Skeletal muscle cell (primary cell): ENCODE results near the gene CCDC28A.
"Not testable (repeated sequence)": the region's sequence is repeated elsewhere in the genome, so short reads cannot be mapped to it uniquely, and the experiment has no call there.

Source experiments
- DNase-seq: peaks from one replicate; pipeline ENCODE4 v3.0.0-alpha.2; 2010; ENCODE audit warnings: low read depth
- H3K4me3 ChIP-seq: 2 replicates; pipeline ENCODE4 v1.5.1; 2011; ENCODE audit warnings: low read depth, mild to moderate bottlenecking, control low read depth, low read length, moderate library complexity

CCDC28A gene

GRCh38 chr6:138773177-138774091 lies at the start of gene CCDC28A:
TSS of gene CCDC28A (plus strand) at chr6:138773769. CDS start at chr6:138776121, 2,352 bp downstream.
- H3K4me3 ChIP-seq: peak within 1 kb of the TSS; percentile 83
- peak; percentile 81 for DNase-seq

DNA sequence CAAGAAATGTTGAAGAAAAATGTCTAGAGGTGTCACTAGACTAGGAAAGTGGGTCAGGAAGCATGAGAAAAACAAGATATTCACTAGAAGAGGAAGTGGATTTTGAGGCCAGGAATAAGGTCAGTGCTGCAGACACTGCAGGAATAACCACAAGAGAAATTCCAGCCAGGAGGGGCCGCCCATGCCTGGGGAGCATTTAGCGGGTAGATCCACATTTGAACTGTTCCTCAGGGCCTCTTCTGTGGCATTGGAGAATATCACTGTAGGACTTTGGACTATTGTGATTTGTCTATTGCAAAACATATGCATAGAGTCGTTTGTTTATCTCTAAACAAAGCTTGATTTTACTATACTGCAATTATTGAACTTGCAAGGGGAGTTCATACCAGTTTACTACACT lies 49.6 kb upstream of the CCDC28A start:
- no peak overlapping the region for H3K4me3 ChIP-seq
- peak; percentile 26 for DNase-seq

GRCh38 chr6:138726066-138726756 lies 47.4 kb upstream of the CCDC28A start:
- H3K4me3 ChIP-seq: no peak overlapping the region
- DNase-seq: no peak

- H3K4me3 ChIP-seq: no peak overlapping the region
- no peak for DNase-seq
These were observed 46.8 kb upstream of the CCDC28A start for GRCh38 chr6:138726757-138727097.

DNA sequence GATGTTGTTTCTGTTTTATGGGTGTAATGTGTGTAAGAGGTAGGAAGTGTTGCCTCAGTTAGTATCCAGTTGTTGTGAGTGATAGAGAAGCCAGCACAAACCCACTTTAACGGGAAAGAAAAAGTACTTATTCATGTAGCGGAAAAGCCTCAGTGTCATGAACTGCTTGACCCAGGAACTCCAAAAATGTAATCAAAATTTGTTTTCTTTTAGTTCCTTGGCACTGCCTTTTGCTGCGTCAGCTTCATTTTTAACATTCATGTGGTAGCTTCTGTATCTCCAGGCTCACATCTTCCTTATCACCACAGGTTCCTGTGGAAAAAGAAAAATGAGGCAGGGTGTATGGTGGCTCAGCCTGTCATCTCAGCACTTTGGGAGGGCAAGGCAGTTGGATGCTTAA lies 46.4 kb upstream of the CCDC28A start:
- no peak overlapping the region for H3K4me3 ChIP-seq
- no peak for DNase-seq

GRCh38 chr6:138728662-138729061 lies 44.9 kb upstream of the CCDC28A start:
- DNase-seq: no peak
- H3K4me3 ChIP-seq: no peak overlapping the region

DNA sequence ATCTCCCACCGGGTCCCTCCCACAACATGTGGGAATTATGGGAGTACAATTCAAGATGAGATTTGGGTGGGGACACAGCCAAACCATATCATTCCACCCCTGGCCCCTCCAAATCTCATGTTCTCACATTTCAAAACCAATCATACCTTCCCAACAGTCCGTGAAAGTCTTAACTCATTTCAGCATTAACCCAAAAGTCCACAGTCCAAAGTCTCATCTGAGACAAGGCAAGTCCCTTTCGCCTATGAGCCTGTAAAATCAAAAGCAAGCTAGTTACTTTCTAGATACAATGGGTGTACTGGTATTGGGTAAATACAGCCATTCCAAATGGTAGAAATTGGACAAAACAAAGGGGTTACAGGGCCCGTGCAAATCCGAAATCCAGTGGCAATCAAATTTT lies 43.5 kb upstream of the CCDC28A start:
- H3K4me3 ChIP-seq, DNase-seq: not testable (repeated sequence)

GRCh38 chr6:138734585-138734984 lies 39.0 kb upstream of the CCDC28A start:
- DNase-seq: no peak

DNA sequence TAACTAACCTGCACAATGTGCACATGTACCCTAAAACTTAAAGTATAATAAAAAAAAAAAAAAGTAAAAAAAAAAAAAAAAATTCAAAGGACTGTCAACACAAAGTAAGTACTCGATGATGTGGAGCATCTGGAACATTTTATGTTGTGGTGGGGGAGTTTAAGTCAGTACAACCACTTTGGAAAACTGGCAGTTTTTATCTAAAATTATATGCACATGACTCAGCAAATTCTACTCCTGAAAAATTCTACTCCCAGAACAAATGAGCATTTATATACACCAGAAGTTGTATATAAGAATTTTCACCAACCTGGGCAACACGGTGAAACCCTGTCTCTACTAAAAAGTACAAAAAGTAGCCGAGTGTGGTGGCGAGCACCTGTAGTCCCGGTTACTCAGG lies 36.9 kb upstream of the CCDC28A start:
- no peak for DNase-seq
- H3K4me3 ChIP-seq: no peak overlapping the region

More at GRCh38 chr6:138734585-138734984, 39.0 kb upstream of the CCDC28A start:
- no peak overlapping the region for H3K4me3 ChIP-seq

- DNase-seq: no peak
- H3K4me3 ChIP-seq: no peak overlapping the region
These were observed 21.6 kb upstream of the CCDC28A start for GRCh38 chr6:138752017-138752416.

DNA sequence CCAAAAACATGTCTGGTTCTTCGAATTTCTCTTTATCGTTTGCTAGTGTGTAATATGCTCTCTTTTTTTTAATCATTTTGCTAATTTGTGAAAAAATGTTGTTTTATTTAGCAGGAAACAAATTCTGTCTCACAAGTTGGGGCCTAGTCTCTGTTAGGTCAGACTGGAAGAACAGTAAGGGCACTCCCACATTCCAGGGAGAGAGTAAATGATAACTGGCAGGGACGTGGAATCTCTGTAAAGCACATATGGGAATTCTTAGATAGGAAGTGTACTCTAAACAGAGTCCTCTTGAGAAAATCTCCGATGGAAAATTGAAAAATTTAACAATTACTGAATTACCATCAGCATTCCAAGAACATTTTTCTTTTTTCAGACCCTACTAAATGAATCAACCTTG lies 16.4 kb upstream of the CCDC28A start:
- DNase-seq: no peak
- no peak overlapping the region for H3K4me3 ChIP-seq

- H3K4me3 ChIP-seq: no peak overlapping the region
- DNase-seq: peak; percentile 9
These were observed 7.5 kb upstream of the CCDC28A start for GRCh38 chr6:138765896-138766655.

DNA sequence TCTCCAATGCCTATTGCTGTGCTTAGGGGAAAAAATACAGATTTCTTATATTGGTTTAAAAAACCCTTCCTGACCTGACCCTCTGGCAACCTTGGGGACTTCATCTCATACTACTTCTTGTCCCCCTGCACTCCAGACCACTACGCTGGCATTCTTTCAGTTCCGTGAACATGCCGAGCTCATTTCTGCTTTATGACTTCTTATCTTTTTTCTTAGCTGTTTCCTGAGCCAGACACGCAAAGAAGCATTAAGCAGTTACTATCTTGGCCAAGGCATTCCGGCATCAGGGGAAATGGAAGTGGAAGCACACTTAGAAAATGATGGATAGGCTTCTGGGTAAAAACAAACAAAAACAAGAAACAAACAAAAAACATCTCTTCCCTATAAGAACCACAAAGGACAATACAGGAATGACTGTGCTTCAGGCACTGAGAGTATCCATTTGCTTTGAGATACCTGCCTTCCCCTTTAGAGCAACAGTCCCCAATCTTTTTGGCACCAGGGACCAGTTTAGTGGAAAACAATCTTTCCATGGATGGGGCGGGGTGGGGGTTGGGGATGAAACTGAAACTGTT lies 4.4 kb upstream of the CCDC28A start:
- DNase-seq: no peak
- H3K4me3 ChIP-seq: no peak overlapping the region

GRCh38 chr6:138772596-138773176 lies 883 bp upstream of the CCDC28A start:
- no peak for DNase-seq
- peak overlapping the region; percentile 83 for H3K4me3 ChIP-seq

GRCh38 chr6:138774370-138774769 lies 801 bp downstream of the CCDC28A start:
- H3K4me3 ChIP-seq: peak overlapping the region; percentile 83
- no peak for DNase-seq

DNA sequence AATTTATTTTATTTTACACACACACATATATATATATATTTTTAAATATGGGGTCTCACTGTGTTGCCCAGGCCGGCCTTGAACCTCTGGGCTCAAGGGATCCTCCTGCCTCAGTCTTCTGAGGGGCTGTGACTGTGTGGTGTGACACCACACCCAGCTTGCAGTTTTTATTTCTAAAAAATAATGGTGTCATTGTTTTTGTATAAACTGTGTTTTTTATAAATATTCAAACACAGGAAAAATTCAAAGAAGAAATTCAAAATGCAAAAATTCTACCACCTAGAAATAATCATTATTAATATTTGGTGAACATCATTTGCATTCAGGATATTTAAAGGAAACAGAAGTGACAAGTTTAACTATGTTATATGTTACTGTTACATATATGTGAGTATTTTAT lies 3.1 kb downstream of the CCDC28A start:
- DNase-seq: no peak
- no peak overlapping the region for H3K4me3 ChIP-seq

DNA sequence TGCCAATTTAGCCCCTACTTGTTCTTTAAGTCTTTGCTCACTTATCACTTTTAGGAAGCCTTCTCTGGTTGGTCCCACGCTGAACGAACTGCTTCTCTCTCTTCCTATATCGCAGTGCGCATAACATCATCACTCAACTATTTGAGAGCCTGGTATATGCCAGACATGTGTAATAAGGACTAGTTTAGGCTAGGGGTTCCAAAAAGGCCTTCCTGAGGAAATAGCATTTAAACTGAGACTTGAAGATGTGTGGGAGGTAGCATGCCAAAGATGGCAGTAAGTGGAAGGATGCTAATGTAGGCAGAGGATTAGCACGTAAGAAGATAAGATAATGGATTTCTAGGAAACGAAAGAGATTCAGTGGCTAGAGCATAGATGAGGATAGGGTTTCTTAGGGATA lies 4.8 kb downstream of the CCDC28A start:
- no peak overlapping the region for H3K4me3 ChIP-seq
- no peak for DNase-seq

DNA sequence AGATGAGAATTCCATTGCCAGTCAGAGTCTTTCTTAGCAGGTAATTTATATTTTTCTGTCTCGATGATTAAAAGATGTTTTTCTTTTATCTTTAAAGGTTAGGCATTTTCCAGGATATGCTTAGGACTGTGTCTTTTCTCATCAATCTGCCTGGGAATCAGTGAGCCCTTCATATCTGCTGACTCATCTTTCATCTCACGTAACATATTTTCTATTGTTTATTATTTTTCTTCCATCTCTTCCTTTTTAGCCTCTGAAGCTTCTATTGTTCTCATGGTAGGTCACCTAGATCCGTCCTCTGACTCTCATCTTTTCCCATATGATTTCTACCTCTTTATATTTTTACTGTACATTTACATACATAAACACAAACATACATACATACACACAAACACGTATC lies 8.7 kb downstream of the CCDC28A start:
- no peak for DNase-seq
- H3K4me3 ChIP-seq: no peak overlapping the region

DNA sequence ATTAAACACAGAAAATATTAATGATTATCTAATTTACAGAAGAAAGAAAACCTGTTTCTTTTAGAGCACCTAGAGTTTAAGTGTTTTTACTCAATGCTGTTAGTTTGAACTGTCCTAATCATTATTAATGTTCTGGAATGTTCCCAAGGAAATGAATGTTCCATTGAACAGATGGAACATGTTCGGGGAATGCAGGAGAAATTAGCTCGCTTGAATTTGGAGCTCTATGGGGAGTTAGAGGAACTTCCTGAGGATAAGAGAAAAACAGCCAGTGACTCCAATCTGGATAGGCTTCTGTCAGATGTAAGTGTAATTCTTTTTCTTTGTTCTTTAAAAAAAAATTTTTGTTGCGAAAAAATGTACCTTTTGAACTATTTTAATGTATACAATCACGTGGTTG lies 11.5 kb downstream of the CCDC28A start:
- no peak for DNase-seq
- no peak overlapping the region for H3K4me3 ChIP-seq
